ENCODE data around the gene DSCAM. TPM values are rescaled to one million over a fixed set of nuclear protein-coding genes. Genes with fewer than 3 reads are reported as not detected.

The DSCAM gene
- total RNA-seq, 1 experiment from 2014 or later: not detected

DNA sequence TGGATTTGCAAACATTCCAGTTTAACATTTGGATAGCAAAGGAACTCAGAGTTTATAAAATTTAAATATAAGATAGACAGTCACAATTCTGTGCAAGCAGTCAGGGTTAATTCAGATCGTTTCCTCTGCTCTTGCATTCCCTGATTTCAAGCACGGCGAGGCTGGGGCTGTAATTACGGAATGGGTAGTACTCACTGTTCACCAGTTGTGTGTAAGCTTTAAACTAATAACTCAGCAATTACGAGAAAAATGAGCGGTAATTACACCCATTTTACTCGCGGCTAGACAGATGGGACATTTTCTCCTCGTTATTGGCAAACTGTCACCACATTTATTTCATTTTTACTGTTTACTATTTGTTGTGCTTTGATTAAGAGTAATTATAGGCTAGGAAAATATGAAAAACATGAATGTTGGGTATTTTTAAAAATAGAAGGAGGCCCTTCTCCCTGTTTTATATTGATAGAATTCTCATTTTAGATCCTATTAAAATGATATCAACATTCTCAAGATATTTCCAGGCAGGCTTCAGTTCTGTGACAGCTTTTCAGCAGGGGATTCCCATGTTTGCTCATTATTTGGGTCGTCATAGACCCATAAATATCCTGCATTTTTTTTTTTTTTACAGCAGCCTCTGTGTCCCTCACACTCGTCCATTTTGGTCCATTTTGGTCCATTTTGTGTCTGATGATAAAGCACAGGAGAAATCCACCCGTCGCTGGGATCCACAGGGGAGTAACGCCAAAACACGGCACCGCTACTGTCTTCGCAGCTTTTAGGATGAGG, 208.3 kb downstream of the DSCAM start:
- H3K4me3 ChIP-seq (replicated peaks in 1 of 2; ENCODE audit: low read depth in 1 of 2, low read length in 2 of 2): no peak overlapping the region
- ATAC-seq (no peak), DNase-seq (ENCODE audit: low read depth, low spot score) (no peak)
- TF ChIP-seq ELF1 (IDR thresholded peaks at IDR 0.05; ENCODE audit: borderline replicate concordance, low read depth) (no peak), SIN3A (IDR thresholded peaks at IDR 0.05; ENCODE audit: low read depth) (no peak), EZH2 (IDR thresholded peaks at IDR 0.05) (no peak)
- H3K4me2 ChIP-seq (ENCODE audit: low read length): no peak overlapping the region
- H2AFZ ChIP-seq (ENCODE audit: low read depth, low read length, poor library complexity, severe bottlenecking): no peak overlapping the region
- no peaks in the 10 kb centered on the region for H3K79me2 ChIP-seq (ENCODE audit: insufficient read depth, low read length)
- CTCF ChIA-PET: no interaction called here
- H3K36me3 ChIP-seq (ENCODE audit: control insufficient read depth in 1 of 2, insufficient read depth in 2 of 2, low read length in 2 of 2): no peaks in the 10 kb centered on the region
- H3K27me3 ChIP-seq (ENCODE audit: insufficient read depth, low read length): no peaks in the 10 kb centered on the region
- H3K4me1 ChIP-seq (ENCODE audit: control insufficient read depth in 1 of 2, insufficient read depth in 2 of 2, low read length in 2 of 2): no peaks in the 10 kb centered on the region
- no peak overlapping the region for H3K27ac ChIP-seq (ENCODE audit: low read depth, low read length)
- no peak overlapping the region for H3K9ac ChIP-seq (ENCODE audit: low read length)
- peaks cover 19 to 42% of the 10 kb centered on the region in 2 experiments; a peak in 3 of 4 replicates for H3K9me3 ChIP-seq (ENCODE audit: control insufficient read depth in 1 of 2, insufficient read depth in 1 of 2, low read depth in 1 of 2, low read length in 2 of 2)
- H3K9me2 ChIP-seq (ENCODE audit: insufficient read depth): no peaks in the 10 kb centered on the region
- BruUV-seq (replicated peaks): no TSS peak
- H4K20me1 ChIP-seq (ENCODE audit: insufficient read depth): no peaks in the 10 kb centered on the region
- intact Hi-C loops (cut with micrococcal nuclease): no loop called here
- RAD21 ChIA-PET (ENCODE audit: low non-redundant PET in 1 of 2, low total read pairs in 2 of 2, uncharacterized antibody in 2 of 2, unreplicated experiment in 2 of 2): no interaction called here
- POLR2A ChIA-PET: no interaction called here

DNA sequence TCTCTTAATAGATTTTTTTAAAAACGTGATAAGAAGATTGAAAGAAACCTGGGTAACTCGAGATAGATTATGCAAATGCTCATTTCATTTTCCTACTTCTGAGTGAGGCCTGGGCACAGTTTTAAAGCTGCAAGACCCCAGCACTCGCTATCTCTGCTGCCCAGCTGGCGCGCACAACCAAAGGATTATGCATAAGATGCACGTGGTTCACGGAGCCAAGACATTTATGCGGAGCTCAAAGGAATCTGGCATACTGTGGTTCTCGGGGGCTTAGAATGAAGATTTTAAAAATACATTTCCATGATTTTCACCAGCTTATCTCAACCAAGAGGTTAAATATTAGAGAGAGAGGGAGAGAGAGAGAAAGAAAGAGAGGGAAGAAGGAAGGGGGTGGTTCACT, 210.9 kb downstream of the DSCAM start:
- no peak overlapping the region for H3K4me2 ChIP-seq (ENCODE audit: low read length)
- H3K27me3 ChIP-seq (ENCODE audit: insufficient read depth, low read length): no peaks in the 10 kb centered on the region
- intact Hi-C loops (cut with micrococcal nuclease): no loop called here
- no peak overlapping the region for H3K9ac ChIP-seq (ENCODE audit: low read length)
- peaks cover 15 to 52% of the 10 kb centered on the region in 2 experiments; a peak in 3 of 4 replicates for H3K9me3 ChIP-seq (ENCODE audit: control insufficient read depth in 1 of 2, insufficient read depth in 1 of 2, low read depth in 1 of 2, low read length in 2 of 2)
- H3K4me3 ChIP-seq (replicated peaks in 1 of 2; ENCODE audit: low read depth in 1 of 2, low read length in 2 of 2): no peak overlapping the region
- H3K4me1 ChIP-seq (ENCODE audit: control insufficient read depth in 1 of 2, insufficient read depth in 2 of 2, low read length in 2 of 2): no peaks in the 10 kb centered on the region
- H3K36me3 ChIP-seq (ENCODE audit: control insufficient read depth in 1 of 2, insufficient read depth in 2 of 2, low read length in 2 of 2): no peaks in the 10 kb centered on the region
- H4K20me1 ChIP-seq (ENCODE audit: insufficient read depth): no peaks in the 10 kb centered on the region
- H3K9me2 ChIP-seq (ENCODE audit: insufficient read depth): no peaks in the 10 kb centered on the region
- DNase-seq (ENCODE audit: low read depth, low spot score) (no peak), ATAC-seq (no peak)
- no peak overlapping the region for H2AFZ ChIP-seq (ENCODE audit: low read depth, low read length, poor library complexity, severe bottlenecking)
- POLR2A ChIA-PET: no interaction called here
- no peaks in the 10 kb centered on the region for H3K79me2 ChIP-seq (ENCODE audit: insufficient read depth, low read length)
- BruUV-seq (replicated peaks): no TSS peak
- H3K27ac ChIP-seq (ENCODE audit: low read depth, low read length): no peak overlapping the region
- CTCF ChIA-PET: no interaction called here
- RAD21 ChIA-PET (ENCODE audit: low non-redundant PET in 1 of 2, low total read pairs in 2 of 2, uncharacterized antibody in 2 of 2, unreplicated experiment in 2 of 2): no interaction called here
- TF ChIP-seq FOSL1 (IDR thresholded peaks at IDR 0.05; ENCODE audit: low read depth) (no peak), CBX3 (IDR thresholded peaks at IDR 0.05; ENCODE audit: low read depth) (no peak), ZNF274 (IDR thresholded peaks at IDR 0.05; ENCODE audit: low read depth, low read length) (no peak), POLR2AphosphoS5 (IDR thresholded peaks at IDR 0.05; ENCODE audit: low read depth, low read length) (no peak), POLR2A (IDR thresholded peaks at IDR 0.05; ENCODE audit: borderline replicate concordance, extremely low read depth, insufficient read depth, insufficient read length) (no peak), JUND (IDR thresholded peaks at IDR 0.05) (no peak), RAD21 (IDR thresholded peaks at IDR 0.05; ENCODE audit: low read depth) (no peak), SIN3A (IDR thresholded peaks at IDR 0.05; ENCODE audit: low read depth) (no peak), EZH2 (IDR thresholded peaks at IDR 0.05) (no peak), TCF7L2 (IDR thresholded peaks at IDR 0.05; ENCODE audit: borderline replicate concordance, extremely low read depth, insufficient read depth, insufficient read length) (no peak), YY1 (IDR thresholded peaks at IDR 0.05; ENCODE audit: extremely low read depth, insufficient replicate concordance, low read depth, low read length) (no peak), CEBPB (IDR thresholded peaks at IDR 0.05; ENCODE audit: low read depth) (no peak)
- TF ChIP-seq, protein P1, sequence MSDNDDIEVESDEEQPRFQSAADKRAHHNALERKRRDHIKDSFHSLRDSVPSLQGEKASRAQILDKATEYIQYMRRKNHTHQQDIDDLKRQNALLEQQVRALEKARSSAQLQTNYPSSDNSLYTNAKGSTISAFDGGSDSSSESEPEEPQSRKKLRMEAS (IDR thresholded peaks at IDR 0.05): no peak
- TF ChIP-seq, protein P2, sequence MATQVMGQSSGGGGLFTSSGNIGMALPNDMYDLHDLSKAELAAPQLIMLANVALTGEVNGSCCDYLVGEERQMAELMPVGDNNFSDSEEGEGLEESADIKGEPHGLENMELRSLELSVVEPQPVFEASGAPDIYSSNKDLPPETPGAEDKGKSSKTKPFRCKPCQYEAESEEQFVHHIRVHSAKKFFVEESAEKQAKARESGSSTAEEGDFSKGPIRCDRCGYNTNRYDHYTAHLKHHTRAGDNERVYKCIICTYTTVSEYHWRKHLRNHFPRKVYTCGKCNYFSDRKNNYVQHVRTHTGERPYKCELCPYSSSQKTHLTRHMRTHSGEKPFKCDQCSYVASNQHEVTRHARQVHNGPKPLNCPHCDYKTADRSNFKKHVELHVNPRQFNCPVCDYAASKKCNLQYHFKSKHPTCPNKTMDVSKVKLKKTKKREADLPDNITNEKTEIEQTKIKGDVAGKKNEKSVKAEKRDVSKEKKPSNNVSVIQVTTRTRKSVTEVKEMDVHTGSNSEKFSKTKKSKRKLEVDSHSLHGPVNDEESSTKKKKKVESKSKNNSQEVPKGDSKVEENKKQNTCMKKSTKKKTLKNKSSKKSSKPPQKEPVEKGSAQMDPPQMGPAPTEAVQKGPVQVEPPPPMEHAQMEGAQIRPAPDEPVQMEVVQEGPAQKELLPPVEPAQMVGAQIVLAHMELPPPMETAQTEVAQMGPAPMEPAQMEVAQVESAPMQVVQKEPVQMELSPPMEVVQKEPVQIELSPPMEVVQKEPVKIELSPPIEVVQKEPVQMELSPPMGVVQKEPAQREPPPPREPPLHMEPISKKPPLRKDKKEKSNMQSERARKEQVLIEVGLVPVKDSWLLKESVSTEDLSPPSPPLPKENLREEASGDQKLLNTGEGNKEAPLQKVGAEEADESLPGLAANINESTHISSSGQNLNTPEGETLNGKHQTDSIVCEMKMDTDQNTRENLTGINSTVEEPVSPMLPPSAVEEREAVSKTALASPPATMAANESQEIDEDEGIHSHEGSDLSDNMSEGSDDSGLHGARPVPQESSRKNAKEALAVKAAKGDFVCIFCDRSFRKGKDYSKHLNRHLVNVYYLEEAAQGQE (IDR thresholded peaks at IDR 0.05; ENCODE audit: low read depth): no peak

Measured in HCT116 (cell line).